SHP77 (cell line): Measurements from ENCODE around the gene CWC27.

Source experiments
- DNase-seq, 2 experiments: peaks; one replicate each; lab custom pipeline; 2025; lab: John Stamatoyannopoulos, UW

The CWC27 gene

GRCh38 chr5:64978546-64978945, 209.8 kb downstream of the CWC27 start:
- DNase-seq: no peak

- DNase-seq: no peak
These were observed 210.8 kb downstream of the CWC27 start for GRCh38 chr5:64979531-64979930.

GRCh38 chr5:64980176-64980575, 211.4 kb downstream of the CWC27 start:
- DNase-seq: no peak

GRCh38 chr5:64987768-64988167, 219.0 kb downstream of the CWC27 start:
- no peak for DNase-seq

GRCh38 chr5:65009207-65009606, 240.5 kb downstream of the CWC27 start:
- DNase-seq: no peak

- no peak for DNase-seq
These were observed 242.1 kb downstream of the CWC27 start for GRCh38 chr5:65010841-65011240.

GRCh38 chr5:65012301-65012892, 243.7 kb downstream of the CWC27 start:
- DNase-seq: no peak

- DNase-seq: no peak
These were observed 244.4 kb downstream of the CWC27 start for GRCh38 chr5:65013166-65013565.

GRCh38 chr5:65014769-65015168, 246.0 kb downstream of the CWC27 start:
- DNase-seq: no peak

GRCh38 chr5:65015767-65016166, 247.0 kb downstream of the CWC27 start:
- DNase-seq: no peak

- DNase-seq: no peak
These were observed 248.9 kb downstream of the CWC27 start for GRCh38 chr5:65017636-65018035.

- no peak for DNase-seq
These were observed 250.0 kb downstream of the CWC27 start for GRCh38 chr5:65018763-65019162.

GRCh38 chr5:65020492-65020891, 251.8 kb downstream of the CWC27 start:
- no peak for DNase-seq

- DNase-seq: no peak
These were observed 252.9 kb downstream of the CWC27 start for GRCh38 chr5:65021527-65022226.

GRCh38 chr5:65022932-65023331, 254.2 kb downstream of the CWC27 start:
- DNase-seq: no peak

GRCh38 chr5:65024681-65025080, 256.0 kb downstream of the CWC27 start:
- DNase-seq: no peak

GRCh38 chr5:65026816-65027548, 258.3 kb downstream of the CWC27 start:
- DNase-seq: no peak

GRCh38 chr5:65029178-65029577, 260.4 kb downstream of the CWC27 start:
- no peak for DNase-seq

- DNase-seq: no peak
These were observed 261.3 kb downstream of the CWC27 start for GRCh38 chr5:65030056-65030455.

- DNase-seq: no peak
These were observed 263.5 kb downstream of the CWC27 start for GRCh38 chr5:65032250-65032649.

GRCh38 chr5:65034029-65034812, 265.5 kb downstream of the CWC27 start:
- DNase-seq: no peak

- DNase-seq: no peak
These were observed 266.1 kb downstream of the CWC27 start for GRCh38 chr5:65034813-65035209.
